Ramos (cell line): ENCODE results near the gene RAPGEF3.

Source experiments
- in situ Hi-C: fragments of 300-500 bp; cut with MboI; formaldehyde crosslinking; loops from one replicate; pipeline ENCODE4 v1.14.3; 2022; ENCODE audit warnings: low sequenced_read_pairs; ENCODE audit not compliant: unreplicated experiment

Gene RAPGEF3

GRCh38 chr12:47758834-47759690, at the start of gene RAPGEF3:
TSS of gene RAPGEF3 (minus strand) at chr12:47758880. CDS start at chr12:47758556, 324 bp downstream.
- in situ Hi-C loops: no loop called here

DNA sequence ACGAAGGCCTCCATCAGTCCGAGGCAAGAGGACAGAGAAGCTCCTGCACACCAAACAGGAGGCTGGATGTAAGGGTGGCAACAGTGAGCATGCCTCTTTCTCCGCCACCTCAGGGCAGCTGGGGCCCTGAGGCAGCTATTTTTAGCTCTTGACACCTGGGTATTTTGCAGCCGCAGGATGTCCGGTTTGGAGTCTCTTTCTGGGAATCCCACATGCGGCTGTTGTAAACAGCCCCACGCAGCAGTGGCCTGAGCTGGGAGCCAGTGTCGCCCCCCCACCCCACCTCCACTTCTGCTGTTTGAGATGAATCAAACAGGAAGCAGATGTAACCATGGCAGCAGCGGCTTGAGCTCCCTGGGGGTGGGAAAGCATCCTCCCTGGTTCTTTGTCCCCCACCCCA, 49.4 kb upstream of the RAPGEF3 start:
- in situ Hi-C loops: no loop called here

GRCh38 chr12:47807338-47807737, 48.7 kb upstream of the RAPGEF3 start:
- in situ Hi-C loops: no loop called here

DNA sequence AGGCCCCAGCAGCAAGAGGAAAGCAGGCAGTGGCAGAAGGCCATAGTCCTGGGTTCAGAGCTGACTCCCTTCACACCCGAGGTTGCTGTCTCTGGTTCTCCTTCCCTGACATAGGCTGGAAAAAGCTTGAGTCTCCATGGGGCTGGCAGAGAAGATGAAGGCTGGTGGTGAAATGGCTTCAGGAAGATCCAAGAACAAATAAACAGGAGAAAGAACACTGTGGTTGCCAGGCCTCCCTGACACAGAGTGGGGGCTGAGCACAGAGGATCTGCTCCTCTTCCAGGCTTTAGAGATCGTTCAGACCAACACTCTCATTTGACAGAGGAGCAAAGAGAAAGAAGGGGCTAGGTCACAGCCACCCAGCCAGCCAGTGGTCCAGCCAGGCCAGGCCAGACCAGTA, 46.7 kb upstream of the RAPGEF3 start:
- in situ Hi-C loops: no loop called here

GRCh38 chr12:47804171-47804570, 45.5 kb upstream of the RAPGEF3 start:
- in situ Hi-C loops: no loop called here

- in situ Hi-C loops: no loop called here
Measured at GRCh38 chr12:47803191-47803875, 44.7 kb upstream of the RAPGEF3 start.

- in situ Hi-C loops: no loop called here
Measured at GRCh38 chr12:47802312-47802711, 43.6 kb upstream of the RAPGEF3 start.

DNA sequence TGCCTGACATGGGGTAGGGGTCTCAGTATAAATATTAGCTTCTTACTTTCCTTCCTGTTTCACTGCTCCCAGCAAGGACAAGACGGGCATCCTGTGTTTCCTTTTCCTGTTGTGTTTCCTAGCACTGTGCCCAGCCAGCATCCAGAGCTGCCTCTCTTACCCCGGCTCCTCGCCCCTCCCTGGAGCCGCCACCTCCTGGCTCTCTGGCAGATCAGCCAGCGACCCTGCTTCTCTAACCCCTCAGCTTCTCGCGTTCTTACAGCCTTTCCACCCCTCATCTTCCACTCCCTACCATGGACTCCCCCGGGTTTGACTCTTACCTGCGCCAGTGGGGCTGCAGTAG, 43.2 kb upstream of the RAPGEF3 start:
- in situ Hi-C loops: no loop called here

DNA sequence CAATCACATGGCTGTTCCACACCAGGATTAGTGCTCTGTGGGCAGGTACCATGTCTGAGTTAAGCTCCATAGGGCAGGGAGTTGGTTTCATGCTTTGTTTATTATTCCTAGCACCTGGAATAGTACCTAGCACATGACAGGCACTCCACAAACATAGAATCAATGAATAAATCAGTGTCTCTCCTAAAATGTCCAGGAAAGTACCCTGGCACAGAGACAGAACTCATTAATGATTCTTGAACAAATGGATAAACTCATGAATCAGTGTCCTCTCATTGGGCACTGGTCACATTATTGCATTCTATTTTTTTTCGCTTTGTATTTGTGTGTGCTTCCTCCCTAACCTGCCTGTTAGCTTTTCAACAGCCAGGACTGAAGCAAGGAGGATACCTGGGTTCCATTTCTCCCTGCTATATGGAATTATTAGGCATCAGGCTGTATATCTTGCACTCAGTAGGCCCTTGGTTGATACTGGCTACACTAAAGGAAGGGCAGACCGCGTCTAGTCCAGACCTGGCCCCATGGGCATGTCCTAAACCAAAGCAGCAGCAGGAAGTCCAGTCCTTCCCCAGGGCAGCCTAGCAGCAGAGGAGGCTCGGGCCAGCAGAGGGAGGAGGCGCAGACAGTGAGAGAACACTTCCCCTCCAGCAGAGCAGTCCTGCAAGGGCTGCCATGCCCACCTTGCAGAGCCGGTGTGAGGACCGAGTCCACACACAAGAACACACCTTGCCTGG, 42.7 kb upstream of the RAPGEF3 start:
- in situ Hi-C loops: no loop called here

DNA sequence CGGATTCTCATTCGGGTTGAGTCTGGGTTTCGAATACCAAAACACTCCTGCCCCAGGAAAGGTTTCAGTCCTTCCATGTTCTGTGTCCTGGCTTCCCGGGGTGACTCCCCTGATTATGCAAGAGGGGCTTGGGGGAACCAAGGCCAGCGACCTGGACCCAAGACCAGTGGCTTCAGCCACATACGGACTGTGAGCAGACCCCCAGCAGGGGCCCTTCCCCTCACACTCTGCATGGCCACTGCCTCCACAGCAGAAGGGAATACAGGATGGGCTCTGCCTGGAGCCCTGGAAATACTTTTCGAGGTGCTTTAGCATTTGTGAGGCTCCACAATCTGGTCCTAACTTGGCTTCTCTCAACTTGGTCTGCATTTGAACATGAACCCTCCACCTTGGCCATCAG, 41.9 kb upstream of the RAPGEF3 start:
- in situ Hi-C loops: no loop called here

- in situ Hi-C loops: loop anchor here (10.0 kb wide), 1 partner anchor 145 kb away; no protein-coding TSS in a partner anchor
Measured at GRCh38 chr12:47799357-47799955, 40.8 kb upstream of the RAPGEF3 start.

DNA sequence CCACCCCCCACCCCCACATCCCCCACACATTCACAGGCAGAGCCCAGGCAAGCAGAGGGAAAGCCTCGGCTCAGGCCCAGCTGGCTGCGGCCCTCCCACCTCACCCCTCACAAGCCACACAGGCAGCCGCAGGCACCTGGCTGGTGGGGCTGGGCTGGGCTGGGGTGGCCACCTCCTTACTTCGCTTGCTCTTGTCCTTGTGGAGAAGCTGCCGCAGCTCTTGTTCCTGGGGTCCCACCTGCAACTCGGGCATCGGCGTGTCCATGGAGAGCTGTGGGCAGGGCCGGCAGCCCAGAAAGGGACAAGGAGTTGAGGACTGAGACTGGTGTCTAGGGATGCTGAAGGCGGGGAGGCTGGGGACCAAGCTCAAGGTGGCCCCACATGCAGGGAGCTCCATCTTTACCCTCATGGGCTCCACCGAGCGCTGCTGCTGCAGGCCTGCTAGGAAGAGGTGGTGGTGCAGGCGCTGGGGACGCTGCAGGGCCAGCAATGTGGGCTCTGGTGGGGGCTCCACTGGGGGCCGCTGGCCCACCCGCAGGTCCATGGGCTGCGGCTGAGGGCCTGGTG, 39.8 kb upstream of the RAPGEF3 start:
- in situ Hi-C loops: loop anchor here (10.0 kb wide), 1 partner anchor 146 kb away; no protein-coding TSS in a partner anchor

GRCh38 chr12:47797441-47797840, 38.8 kb upstream of the RAPGEF3 start:
- in situ Hi-C loops: loop anchor here (10.0 kb wide), 1 partner anchor 147 kb away; no protein-coding TSS in a partner anchor

DNA sequence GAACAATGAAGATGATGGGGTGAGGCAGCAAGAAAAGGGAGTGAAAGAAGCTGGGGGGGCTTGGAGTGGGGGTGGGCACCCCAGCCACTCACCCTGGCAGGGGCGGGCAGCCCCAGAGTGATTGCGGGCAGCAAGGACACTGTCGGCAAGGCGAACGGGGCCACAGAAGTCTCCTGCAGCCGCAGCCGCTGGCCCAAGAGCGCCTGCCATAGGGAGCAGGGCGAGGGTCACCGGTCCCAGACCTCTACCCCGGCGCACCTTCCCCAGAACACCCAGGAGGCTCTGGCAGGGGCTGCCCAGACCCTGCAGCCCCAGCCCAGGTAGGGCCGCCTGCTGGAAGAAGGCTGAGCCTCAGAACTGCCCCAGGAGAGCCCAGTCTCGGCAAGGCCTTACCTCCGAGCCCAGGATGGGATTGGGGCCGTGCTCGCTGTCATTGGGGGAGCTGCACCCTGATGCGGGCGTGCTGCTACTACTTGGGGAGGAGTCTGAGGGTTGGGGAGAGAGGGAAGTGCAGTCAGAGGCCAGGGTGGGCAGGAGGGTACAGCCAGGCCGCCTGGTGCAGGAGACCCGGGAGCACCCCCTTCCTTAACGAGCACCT, 37.2 kb upstream of the RAPGEF3 start:
- in situ Hi-C loops: loop anchor here (10.0 kb wide), 1 partner anchor 149 kb away; no protein-coding TSS in a partner anchor

DNA sequence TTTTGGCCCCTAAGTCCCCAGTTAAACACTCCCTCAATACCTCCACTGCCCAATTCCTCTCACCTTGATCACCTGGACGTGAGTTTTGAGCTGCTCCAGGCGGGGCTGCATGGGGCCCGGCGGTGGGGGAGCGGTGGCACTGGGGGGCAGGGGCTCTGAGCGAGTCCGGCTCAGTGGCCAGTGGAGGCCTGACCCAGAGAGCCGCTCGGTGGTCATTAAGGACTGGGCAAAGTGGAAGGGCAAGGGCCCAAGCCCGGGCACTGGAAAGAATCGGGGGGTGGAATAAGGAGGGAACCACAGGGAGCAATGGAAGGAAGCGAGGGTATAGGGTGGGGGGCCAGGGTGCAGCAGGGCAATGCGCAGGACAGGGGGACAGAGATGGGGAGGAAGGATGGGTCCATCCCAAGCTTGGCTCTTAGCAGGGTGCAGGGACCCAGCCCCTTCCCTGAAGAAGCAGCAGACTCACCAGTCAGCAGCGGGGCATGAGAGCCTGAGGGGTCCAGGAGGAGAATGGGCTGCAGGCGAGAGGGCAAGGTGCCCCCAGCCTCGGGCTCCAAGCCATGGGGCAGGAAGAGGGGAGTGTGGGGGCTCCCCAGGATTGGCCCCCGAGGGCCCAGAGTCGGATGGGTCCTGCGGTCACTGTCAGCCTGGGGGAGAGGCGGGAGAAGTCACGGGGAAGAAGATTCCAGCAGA, 36.6 kb upstream of the RAPGEF3 start:
- in situ Hi-C loops: loop anchor here (10.0 kb wide), 1 partner anchor 150 kb away; no protein-coding TSS in a partner anchor

DNA sequence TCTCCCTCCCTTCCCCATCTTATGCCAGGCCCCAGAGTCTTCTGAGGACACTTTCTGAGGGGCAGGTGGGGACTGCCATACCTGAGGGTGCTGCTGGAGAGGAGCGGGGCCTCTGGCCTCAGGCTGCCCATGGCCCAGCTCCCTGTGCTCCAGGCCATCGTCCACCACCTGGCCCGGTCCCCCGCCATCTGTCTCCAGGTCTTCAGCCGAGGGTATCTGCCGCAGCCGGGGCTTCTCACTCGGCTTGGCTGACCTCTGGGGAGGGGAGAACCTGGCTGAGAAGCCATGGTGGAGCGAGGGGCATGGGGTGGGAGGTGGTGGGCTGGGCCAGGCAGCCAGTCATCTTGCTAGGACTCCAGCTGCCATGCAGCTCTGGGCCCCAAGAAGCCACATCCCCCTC, 36.0 kb upstream of the RAPGEF3 start:
- in situ Hi-C loops: loop anchor here (10.0 kb wide), 1 partner anchor 150 kb away; no protein-coding TSS in a partner anchor

- in situ Hi-C loops: loop anchor here (10.0 kb wide), 1 partner anchor 152 kb away; no protein-coding TSS in a partner anchor
Measured at GRCh38 chr12:47793015-47793681, 34.5 kb upstream of the RAPGEF3 start.

DNA sequence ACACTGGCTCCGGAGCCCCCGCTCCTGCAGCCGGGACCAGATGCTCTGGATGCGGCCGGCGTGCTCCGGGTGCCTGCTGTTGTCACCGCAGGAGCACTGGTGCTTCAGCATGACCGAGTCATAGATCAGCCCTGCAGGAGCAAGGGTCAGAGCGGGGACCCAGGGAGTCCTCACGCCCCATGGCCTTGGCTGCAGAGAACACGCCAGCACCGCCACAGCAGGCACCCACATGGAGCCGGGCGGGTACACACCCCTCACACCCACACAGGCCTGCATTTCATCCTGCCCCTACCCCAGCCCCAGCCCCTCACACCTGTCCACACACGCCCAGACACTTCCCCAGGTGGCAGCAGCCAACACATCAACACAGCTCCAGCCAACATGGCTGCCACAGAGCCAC, 33.2 kb upstream of the RAPGEF3 start:
- in situ Hi-C loops: loop anchor here (10.0 kb wide), 1 partner anchor 153 kb away; no protein-coding TSS in a partner anchor
